GM21447 (cell line): ENCODE results near the gene SERTAD4.
"Not testable (repeated sequence)": the region's sequence is repeated elsewhere in the genome, so short reads cannot be mapped to it uniquely, and the experiment has no call there.

Experiments
- ATAC-seq: cut with Tn5 transposase; IDR thresholded peaks from one replicate; pipeline ENCODE4 v1.9.1; 2021; ENCODE audit not compliant: unreplicated experiment

SERTAD4 gene

DNA sequence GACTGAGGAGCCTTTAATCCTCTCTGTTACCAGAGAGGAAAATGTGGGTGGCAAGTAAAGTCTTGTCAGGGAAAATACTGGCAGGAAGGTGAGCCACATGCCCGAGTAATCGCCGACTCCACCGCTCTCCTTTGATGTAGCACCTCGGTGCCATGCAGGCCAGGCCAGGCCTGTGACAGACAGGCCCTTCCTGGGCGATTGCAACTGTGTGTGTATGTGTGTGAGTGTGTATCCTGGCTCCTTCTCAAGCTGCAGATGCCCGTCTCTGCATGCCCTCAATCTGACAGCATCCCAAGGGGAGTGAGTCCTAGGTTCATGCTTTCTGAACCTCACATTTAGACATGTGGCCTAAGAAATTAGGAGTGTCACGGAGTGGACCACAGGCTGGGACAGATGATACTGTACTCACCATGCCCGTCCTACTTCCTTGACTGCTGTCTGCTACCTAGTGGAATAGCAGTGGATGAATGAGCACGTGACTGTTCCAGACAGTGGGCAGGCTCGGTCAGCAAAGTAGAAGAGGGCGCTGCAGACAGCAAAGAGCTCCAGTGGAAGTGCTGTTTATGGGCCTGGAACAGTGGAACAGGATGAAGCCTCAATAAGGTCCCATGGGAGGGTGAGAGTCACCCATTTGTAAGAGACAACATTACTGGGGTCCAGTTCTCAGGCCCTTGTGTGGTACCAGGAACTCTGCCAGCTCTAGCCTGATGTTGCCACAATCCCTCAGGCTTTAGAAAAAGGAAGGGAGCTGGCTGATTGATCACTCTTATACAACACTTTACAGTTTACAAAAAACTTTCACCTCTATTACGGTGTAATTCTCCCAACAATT lies 25.3 kb downstream of the SERTAD4 start:
- no peak for ATAC-seq

DNA sequence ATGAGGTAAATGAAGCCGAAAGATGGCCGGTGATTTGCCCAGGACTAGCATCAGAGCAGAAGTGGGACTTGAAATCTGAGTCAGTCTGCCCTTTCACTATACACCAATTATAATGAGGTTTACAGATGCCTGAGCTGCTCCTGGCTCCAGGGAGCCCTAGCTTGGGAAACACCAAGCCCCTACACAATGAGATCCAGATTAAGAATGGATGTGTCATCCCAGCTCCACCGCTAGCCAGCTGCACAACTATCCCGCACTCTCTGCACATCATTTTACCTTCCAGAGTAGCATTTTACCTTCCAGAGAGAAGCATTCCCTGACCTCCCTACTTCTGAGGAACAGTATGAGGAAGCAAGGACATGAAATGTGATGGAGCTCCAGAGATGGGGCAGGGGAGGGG lies 27.0 kb downstream of the SERTAD4 start:
- no peak for ATAC-seq

DNA sequence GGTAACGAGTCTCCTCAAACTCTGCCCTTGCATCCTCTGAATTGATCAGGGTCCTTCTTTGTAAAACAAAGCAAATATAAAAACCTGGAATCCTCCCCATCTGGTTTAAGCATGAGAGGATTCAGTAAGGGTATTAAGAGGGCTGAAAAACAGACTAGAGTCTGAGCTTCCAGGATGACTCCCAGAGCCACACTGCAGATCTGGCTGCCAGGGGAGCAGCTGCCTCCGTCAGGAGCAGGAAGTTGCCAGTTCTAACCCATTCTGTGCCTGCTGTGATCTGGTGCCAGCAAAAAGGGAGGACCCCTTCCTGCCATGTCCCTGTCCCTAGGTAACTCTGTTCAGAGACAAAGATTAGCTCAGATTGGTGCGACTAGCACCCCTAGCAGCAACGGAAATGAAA lies 27.5 kb downstream of the SERTAD4 start:
- ATAC-seq, result no peak

DNA sequence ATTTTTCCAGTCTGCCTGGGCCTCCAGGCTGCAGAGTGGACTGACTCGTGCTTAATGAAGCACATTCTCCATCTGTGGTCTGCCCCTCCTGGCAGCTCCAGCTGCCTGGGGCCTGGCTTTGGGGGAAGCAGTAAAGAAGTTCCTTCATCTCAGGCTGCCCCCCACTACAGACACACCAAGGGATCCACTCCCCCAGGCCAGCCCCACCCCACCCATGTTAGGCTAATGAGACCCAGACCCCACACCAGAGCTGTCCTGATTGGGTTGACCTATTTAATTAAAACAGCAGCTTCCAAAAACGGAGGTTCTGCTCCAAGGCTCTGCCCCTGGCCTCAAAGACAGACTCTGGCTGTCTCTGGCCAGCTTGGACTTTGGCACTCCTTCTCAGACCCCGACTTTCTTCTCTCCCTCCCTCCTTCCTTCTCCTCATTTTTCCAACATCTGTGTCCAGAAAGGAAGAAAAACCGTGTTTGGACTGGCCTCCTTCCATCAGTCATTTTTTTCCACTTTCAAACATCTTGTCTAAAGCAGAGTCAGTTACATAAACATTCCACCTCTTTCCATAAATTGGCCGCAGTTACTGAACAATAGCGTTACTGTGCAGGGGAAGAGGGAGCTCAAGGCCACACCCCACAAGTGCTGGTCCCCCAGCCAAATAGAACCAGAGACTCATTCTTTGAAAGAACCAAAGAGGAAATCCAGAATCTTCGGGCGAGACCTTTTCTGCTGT lies 29.7 kb downstream of the SERTAD4 start:
- no peak for ATAC-seq

DNA sequence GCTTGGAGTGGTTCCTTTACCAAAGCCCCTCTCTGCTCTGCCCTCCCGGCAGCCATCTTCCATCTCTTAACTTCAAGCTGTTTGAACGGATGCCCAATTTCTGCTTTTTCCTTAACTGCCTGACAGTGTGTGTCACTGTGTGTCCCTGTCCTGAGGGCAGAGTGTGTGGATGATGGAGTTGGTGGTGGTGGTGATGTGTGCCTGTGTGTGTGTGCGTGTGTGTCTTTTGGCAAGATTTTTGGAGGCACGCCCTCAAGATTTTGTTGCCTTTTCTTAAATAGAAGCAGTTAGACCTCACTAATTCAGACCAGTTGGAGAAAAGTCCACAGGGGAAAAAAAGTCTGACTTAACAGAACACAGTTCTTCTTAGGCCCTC lies 30.3 kb downstream of the SERTAD4 start:
- ATAC-seq, result no peak

DNA sequence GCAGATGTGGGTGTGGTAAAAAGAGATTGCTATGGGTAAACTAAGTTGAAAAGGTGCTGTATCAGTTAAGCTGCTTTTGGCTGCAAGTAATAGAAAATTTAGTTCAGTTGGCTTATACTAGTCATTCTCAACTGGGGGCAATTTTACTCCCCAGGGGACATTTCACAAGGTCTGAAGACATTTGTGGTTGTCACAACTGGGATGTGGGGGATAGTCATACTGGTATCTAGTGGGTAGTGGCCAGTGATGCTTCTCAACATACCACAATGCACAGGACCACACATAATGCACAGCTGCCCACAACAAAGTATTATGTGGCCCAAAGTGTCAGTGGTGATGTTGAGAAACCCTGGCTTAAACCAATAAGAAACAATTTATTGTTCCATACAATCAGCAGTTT lies 31.4 kb downstream of the SERTAD4 start:
- no peak for ATAC-seq

DNA sequence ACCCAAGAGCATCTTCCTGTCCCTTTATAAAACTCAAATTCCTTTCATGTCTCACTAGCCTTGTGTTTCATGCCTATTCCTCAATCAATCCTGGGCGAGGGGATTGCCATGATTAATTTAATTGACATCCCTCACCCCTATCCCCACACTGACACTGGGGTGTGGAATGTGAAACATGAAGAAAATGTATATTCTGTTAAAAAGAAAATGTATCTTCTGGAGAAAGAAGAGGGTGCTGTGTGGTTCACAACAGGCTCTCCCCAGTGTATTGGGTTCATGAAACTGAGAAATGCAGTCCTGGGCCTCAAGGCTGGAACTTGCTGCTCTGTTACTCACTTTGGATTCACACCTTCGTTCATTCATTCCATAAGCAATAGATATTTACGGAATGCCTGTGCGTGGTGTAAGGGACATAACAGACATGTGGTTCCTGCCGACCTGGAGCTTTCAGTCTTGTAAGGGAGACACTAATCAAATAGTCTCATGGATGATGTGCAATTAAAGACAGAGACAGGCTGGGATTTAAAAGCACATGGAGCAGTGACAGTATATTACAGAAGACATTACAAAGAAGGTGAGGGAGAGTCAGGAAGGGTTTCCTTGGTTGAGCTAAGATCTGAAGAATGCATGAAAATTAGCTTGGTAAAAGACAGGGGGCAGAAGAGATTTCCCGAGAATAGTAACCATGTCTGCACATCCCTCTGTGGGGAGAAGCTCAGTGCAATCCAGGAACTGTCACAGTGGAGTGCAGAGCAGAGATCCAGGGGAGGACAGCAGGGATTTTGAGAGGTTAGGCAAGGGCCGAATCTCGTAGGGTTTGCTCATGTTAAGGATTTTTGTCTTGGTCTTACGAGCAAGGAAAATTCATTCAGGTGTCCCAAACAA lies 32.1 kb downstream of the SERTAD4 start:
- ATAC-seq, result no peak

DNA sequence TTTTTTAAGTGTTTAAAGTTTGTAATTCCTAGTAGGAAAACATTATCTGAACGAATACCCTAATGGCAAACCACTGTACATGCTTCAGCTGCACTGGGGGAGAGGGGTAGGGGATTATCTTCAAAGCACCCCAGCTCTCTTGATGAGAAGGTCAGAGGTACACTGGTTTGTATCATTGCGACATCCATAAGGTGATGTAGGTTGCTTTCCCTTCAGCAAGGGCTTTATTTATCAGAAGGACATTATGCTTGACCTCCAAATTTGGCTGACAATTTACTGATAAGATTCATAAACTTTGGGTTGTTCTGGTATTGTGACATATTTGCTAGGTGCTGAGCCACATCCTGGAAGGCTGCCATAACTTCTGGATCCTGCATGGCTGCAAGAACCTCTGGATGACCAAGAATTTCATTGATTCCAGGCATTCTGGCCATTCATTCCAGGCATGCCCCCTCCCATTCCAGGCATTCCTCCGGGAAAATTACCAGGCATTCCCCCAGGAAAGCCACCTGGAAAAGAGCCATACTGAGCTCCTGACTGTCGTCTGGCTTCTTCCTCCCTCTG lies 32.9 kb downstream of the SERTAD4 start:
- not testable (repeated sequence) for ATAC-seq

DNA sequence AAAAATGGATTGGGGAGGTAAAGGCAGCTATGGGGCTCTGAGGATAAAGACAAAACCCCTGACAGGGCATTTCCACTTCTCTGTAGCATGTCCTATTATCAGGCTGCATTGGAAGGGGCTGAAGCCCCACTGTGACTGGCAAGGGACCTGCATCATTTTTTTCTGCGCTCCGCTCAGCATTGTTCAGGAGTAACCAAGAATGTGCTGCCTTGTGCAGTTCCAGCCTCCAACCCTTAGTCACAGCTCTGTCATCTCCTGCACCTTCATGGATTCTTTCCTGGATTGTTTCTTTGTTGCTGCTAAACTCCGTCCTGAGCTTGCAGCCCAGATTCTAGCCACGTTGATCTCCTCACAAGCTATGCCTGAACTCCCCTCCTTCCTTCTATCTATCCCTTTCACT lies 37.4 kb downstream of the SERTAD4 start:
- ATAC-seq, result no peak

DNA sequence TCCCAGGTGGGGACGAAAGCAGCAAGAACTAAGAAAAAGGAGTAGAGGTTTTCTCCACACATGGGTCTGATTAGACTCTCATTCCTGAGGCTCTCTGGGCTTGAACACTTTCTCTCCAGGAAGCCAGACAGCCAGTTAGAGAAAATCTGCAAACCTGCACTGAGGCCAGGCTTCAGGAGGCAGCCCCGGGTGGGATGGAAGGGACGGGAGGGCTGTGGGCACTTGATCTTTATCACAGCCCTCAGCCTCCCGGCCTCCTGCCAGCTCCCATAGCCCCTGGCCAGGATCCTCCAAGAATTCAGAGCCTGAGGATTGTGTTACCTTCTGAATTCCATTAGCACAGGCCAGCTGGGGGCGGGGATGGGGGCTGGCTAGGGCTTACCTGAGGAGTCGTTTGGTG lies 40.1 kb downstream of the SERTAD4 start:
- no peak for ATAC-seq

DNA sequence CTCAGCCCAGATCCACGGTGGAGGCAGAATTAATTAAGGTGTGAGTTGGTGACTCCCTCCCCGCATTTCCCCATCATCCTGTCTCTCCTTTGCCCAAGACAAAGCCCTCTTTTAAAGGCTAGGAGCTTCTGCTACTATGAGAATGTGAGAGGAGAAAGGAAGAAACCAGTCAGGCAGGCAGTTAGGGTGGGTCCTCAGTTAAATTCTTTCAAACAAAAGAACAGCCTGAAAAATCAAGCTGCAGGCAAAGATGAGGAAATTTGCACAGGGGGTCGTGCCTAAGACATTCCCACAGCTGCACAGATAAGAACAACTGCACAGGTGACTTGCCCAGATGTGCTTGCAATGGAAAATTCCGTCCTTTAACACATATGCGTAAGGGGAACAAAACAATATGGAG lies 47.6 kb downstream of the SERTAD4 start:
- ATAC-seq, result no peak

DNA sequence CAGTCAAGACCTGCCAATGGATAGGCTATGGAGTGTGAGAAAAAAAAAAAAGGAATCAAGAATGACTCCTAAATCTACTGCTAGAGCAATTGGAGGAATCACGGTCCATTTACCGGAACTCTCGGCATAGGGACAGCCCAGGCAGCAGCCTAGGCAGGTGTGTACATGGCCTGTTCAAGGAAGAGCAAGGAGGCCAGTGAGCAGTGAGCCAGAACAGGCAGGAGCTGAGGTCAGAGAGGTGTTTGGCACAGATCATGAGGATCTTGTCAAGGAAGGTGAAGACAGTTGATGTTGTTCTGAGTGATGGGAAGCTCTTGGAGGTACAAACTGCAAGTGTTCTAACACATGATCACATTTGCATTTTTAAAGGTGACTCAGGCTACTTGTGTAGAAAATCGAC lies 55.5 kb downstream of the SERTAD4 start:
- no peak for ATAC-seq

DNA sequence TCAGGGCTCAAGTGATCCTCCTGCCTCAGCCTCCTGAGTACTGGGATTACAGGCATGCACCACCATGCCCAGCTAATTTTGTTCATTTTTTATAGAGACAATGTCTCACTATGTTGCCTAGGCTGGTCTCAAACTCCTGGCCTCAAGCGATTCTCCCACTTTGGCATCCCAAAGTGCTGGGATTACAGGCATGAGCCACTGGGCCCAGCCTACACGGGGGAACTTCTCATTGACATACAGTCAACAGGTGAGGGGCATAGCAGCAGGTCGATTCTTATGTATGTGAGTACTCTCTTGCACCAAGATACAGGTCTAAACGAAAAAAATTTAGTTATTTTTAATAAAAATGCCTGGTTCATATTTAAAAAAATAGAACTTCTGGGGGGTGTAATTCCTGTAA lies 56.7 kb downstream of the SERTAD4 start:
- no peak for ATAC-seq

DNA sequence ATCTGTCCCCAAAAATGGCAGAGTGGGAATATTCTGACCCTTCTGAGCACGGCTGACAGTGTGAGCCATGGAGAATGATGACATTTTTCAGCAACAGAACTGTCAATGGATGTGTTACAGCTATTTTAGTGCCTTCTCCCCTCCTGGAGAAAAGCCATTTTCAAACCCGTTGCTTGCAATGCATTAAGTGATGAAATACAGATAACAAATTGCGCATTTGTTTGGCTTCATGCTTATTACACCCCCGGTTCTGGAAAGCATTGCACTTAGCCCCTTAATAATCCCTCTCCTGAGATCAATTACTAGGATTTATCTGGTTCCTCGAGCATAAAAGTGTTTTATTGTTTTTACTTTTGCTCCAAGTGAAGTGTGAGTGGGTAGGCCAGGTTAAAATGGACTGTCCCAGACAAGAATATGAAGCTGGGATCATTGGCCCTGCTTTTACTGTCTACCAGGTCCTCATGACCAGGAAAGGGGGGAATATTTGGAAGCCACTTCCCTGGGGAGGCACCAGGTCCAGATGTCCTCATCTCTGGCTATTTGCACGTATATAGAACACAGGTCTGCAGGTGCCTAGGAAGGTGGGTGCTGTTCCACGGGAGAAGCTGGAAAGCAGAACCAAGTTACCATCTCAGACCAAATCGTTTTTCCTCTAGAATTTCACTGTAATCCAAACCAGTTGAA lies 58.6 kb downstream of the SERTAD4 start:
- no peak for ATAC-seq

DNA sequence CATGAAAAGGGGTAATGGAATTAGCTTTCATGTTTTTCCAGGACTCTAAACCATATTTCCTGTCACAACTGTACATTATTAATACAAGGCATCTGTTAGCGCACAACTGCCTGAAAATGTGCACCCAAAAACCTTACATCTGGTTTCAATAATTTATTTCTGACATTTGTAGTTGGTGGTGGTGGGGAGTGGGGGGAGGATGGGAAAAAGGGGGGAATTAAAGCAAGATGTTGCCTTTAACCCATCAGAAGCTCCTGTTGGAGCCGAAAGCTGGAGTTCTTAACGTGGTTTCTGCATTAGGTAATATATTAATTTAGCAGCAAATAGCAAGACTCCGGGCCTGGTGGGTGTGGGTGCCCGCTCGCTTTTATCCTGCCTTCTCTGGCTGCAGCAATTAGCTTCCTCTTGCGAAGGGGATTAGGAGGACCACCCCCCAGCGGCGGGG lies 59.2 kb downstream of the SERTAD4 start:
- ATAC-seq, result no peak

DNA sequence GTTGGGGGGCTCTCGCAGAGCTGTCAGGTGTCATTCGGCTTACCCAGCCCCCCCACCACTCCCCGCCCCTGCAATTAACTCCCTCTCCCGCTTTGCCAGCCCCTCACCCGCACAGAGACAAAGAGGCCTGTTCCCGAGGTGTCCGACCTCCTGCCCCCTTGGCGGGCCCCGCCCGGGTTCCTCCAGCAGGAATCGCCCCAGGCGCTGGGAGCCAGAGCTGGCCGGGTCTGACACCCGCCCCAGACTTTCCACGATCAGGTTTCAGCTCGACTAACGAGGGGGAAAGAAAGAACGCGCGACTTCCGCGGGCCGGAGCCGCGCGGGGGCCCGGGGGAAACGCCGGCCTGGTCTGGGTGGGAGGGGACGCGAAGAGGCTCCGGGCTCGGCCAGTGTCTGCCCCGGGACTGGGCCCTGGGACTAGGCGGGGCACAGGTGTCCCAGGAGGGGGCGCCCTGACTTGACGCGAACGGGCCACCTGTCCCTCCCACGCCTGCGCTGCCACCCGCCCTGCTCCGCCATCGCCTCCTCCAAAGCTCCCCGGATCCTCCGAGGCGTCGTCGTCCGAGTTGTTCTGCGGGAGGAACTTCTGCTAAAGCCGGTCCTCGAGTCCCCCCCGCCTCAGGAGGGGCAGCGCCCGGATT lies 59.8 kb downstream of the SERTAD4 start:
- ATAC-seq, result no peak

DNA sequence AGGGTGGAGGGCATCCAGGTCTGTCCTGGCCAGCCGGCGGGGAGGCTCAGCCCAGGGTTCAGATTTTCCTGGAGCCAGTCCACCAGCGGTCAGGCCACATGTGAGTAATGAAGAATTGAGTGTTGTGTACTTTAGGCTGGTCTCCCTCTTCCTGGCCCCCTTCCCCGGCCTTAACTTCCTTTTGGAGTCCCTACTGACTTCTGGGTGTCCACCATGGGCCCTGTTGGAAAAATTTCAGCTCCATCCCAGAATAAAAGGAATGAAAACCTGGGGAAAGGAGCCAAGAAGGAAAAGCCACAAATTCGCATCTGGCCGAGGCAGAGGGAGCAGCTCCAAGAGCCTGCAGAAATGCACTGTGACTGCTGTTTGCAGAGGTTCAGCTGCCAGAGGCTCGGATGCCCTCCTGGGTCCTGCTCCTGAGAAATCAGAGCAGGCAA lies 60.6 kb downstream of the SERTAD4 start:
- no peak for ATAC-seq

DNA sequence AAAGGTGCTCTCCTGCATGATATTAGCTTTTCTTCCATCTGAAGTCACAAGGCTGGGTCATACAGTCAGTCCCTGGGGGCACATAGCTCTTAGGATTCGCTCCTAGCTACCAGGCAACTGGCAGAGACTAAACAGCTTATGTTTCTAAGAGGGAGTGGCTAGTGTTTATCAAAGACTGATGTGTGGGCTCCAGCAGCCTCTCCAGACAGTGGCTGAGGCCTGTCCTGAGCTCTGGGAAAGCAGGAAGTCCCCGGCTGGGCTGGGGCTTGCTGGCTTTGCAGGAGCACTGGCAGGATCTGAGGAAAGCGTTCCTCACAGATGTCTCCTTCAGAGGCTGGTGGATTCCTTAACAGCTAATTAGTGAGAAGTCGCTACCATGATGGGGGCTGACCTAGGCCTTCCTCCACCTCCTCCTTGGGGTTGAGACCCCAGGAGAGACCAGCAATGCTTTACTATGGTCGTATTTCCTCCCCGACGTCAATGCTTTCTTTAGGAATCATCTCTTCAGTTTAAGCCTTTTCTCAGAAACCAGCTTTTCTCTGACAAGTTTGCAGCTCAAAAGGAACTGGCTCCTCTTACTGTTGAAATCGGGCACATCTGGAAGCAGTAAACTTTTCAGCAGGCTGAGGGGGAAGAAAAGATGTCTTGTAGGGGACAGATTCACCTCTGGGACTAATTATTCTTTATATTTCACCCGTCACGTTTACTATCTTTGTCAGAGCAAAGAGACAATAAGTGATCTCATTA lies 62.6 kb downstream of the SERTAD4 start:
- ATAC-seq, result no peak
